Activated CD4-positive, CD25-positive, alpha-beta regulatory T cell treated with anti-CD3 and anti-CD28 coated beads, Interleukin-2, amount 50 U/mL, for 24 hours (primary cell): ENCODE measurements around the gene PMFBP1.
"Not testable (repeated sequence)": the region's sequence is repeated elsewhere in the genome, so short reads cannot be mapped to it uniquely, and the experiment has no call there.

Experiments
- ATAC-seq, 2 donors: fragments of 150-1000 bp; cut with Tn5 transposase; one replicate each; pipeline ENCODE4 v1.10.0; 2021; ENCODE audit warnings: mild to moderate bottlenecking in 1 of 2, moderate library complexity in 1 of 2

PMFBP1 gene

GRCh38 chr16:72098936-72099335, 73.0 kb downstream of the PMFBP1 start:
- ATAC-seq, result no peak

GRCh38 chr16:72094266-72094610, 77.7 kb downstream of the PMFBP1 start:
- ATAC-seq, result peak in 1 of 2 donors; percentile 1

- ATAC-seq, result peak; percentile 97 to 98
Observed at GRCh38 chr16:72093448-72094265, 78.3 kb downstream of the PMFBP1 start, which contains the start of the genes DHX38 and TXNL4B. TSS of gene DHX38 (plus strand) at chr16:72093847. CDS start at chr16:72096158, 2,311 bp downstream. TSS of gene TXNL4B (minus strand) at chr16:72093620. CDS start at chr16:72090749, 2,871 bp downstream.

- no peak for ATAC-seq
Observed at GRCh38 chr16:72092832-72093447, 79.0 kb downstream of the PMFBP1 start.

- no peak for ATAC-seq
Observed at GRCh38 chr16:72091217-72091616, 80.7 kb downstream of the PMFBP1 start.

GRCh38 chr16:72085002-72085401, 87.0 kb downstream of the PMFBP1 start:
- ATAC-seq, result no peak

GRCh38 chr16:72084445-72084844, 87.5 kb downstream of the PMFBP1 start:
- no peak for ATAC-seq

- ATAC-seq, result no peak
Observed at GRCh38 chr16:72083778-72084404, 88.1 kb downstream of the PMFBP1 start.

GRCh38 chr16:72076991-72077706, 94.8 kb downstream of the PMFBP1 start:
- ATAC-seq, result not testable (repeated sequence)

GRCh38 chr16:72075067-72075466, 96.9 kb downstream of the PMFBP1 start:
- ATAC-seq, result not testable (repeated sequence)

- no peak for ATAC-seq
Observed at GRCh38 chr16:72073560-72074230, 98.3 kb downstream of the PMFBP1 start.

GRCh38 chr16:72072514-72073342, 99.2 kb downstream of the PMFBP1 start:
- ATAC-seq, result no peak
